SK-N-SH (cell line): Measurements from ENCODE around the gene GRIN1. TPM values are rescaled to one million over a fixed set of nuclear protein-coding genes. Genes with fewer than 3 reads are reported as not detected.

Source experiments
- CTCF ChIA-PET: fragments of 300-600, 350-600 bp; formaldehyde crosslinking; extraction: SDS; loops from one replicate; lab custom pipeline; 2021; lab: Yijun Ruan, JAX
- POLR2A ChIA-PET: fragments of 350-600 bp; sonication (Branson Sonifier 250); formaldehyde crosslinking; extraction: SDS; loops from one replicate; lab custom pipeline; 2020; ENCODE audit warnings: antibody characterized with exemption, inconsistent platforms; lab: Yijun Ruan, JAX
- DNase-seq: peaks from one replicate; pipeline ENCODE4 v3.0.0; 2012
- H2AFZ ChIP-seq: fragments of 200-600 bp; sonication (generic); 2 replicates; pipeline ENCODE4 v1.8.1; 2016; ENCODE audit warnings: antibody characterized with exemption, mild to moderate bottlenecking, low read depth
- H3F3A ChIP-seq: fragments of 200-600 bp; sonication (generic); replicated peaks from 2 replicates; pipeline ENCODE3; 2016; ENCODE audit warnings: antibody characterized with exemption, mild to moderate bottlenecking; ENCODE audit not compliant: insufficient read depth
- H3K27ac ChIP-seq, 2 experiments: fragments of 200-500 bp in 1 of 2; fragments of 200-600 bp in 1 of 2; sonication (Bioruptor generic) in 1 of 2; sonication (generic), shearing (Covaris generic) in 1 of 2; 2 replicates each; pipeline versions ENCODE4 v1.5.1 to v1.6.1; 2014 to 2016; ENCODE audit warnings: low read depth in 2 of 2, inconsistent platforms in 1 of 2, low read length in 1 of 2, mild to moderate bottlenecking in 1 of 2, mixed read lengths in 1 of 2
- H3K27me3 ChIP-seq: fragments of 200-600 bp; sonication (generic), shearing (Covaris generic); 2 replicates; pipeline ENCODE4 v1.6.1; 2016; ENCODE audit warnings: mixed run types; ENCODE audit not compliant: insufficient read depth
- H3K36me3 ChIP-seq, 2 experiments: fragments of 200-500 bp in 1 of 2; fragments of 200-600 bp in 1 of 2; sonication (Bioruptor generic) in 1 of 2; sonication (generic) in 1 of 2; replicated peaks in 1 of 2; 2 replicates each; pipeline versions ENCODE3 to v1.5.1; 2014 to 2016; ENCODE audit warnings: low read length in 1 of 2, mild to moderate bottlenecking in 1 of 2; ENCODE audit not compliant: insufficient read depth in 2 of 2, control insufficient read depth in 1 of 2
- H3K4me1 ChIP-seq, 2 experiments: fragments of 200-500 bp in 1 of 2; fragments of 200-600 bp in 1 of 2; sonication (Bioruptor generic) in 1 of 2; sonication (generic), shearing (Covaris generic) in 1 of 2; 2 replicates each; pipeline versions ENCODE4 v1.5.1 to v1.6.1; 2014 to 2016; ENCODE audit warnings: low read depth in 1 of 2, low read length in 1 of 2, mixed run types in 1 of 2; ENCODE audit not compliant: insufficient read depth in 2 of 2, control insufficient read depth in 1 of 2
- H3K4me2 ChIP-seq: fragments of 200-600 bp; sonication (generic), shearing (Covaris generic); 2 replicates; pipeline ENCODE4 v1.6.1; 2017; ENCODE audit warnings: mixed run types
- H3K4me3 ChIP-seq, 2 experiments: fragments of 200-500 bp in 1 of 2; fragments of 200-600 bp in 1 of 2; sonication (Bioruptor generic) in 1 of 2; sonication (generic), shearing (Covaris generic) in 1 of 2; 2 replicates each; pipeline versions ENCODE4 v1.5.1 to v1.8.1; 2014 to 2016; ENCODE audit warnings: low read depth in 2 of 2, inconsistent platforms in 1 of 2, low read length in 1 of 2, mild to moderate bottlenecking in 1 of 2, mixed read lengths in 1 of 2, moderate library complexity in 1 of 2
- H3K79me2 ChIP-seq: fragments of 200-600 bp; sonication (generic); 2 replicates; pipeline ENCODE4 v1.8.1; 2017; ENCODE audit warnings: mild to moderate bottlenecking; ENCODE audit not compliant: insufficient read depth
- H3K9ac ChIP-seq: fragments of 200-600 bp; sonication (generic); 2 replicates; pipeline ENCODE4 v1.6.1; 2017; ENCODE audit warnings: mixed run types
- H3K9me2 ChIP-seq: fragments of 200-600 bp; sonication (generic); 2 replicates; pipeline ENCODE4 v1.6.1; 2017; ENCODE audit warnings: mixed run types
- H3K9me3 ChIP-seq: fragments of 200-600 bp; sonication (generic); 2 replicates; pipeline ENCODE4 v1.6.1; 2017; ENCODE audit warnings: mixed run types, mild to moderate bottlenecking, moderate library complexity
- H4K20me1 ChIP-seq: fragments of 200-600 bp; sonication (generic); 2 replicates; pipeline ENCODE4 v1.6.1; 2017; ENCODE audit warnings: mild to moderate bottlenecking, mixed run types; ENCODE audit not compliant: insufficient read depth
- CHD2 ChIP-seq: fragments of 150-350 bp; IDR thresholded peaks from 2 replicates; pipeline ENCODE4 v1.6.1; 2018; ENCODE audit warnings: low read length; ENCODE audit not compliant: partially characterized antibody
- ELF1 ChIP-seq: IDR thresholded peaks from 2 replicates; pipeline ENCODE4 v1.4.0; 2012
- EZH2phosphoT487 ChIP-seq: fragments of 200-600 bp; sonication (generic); IDR thresholded peaks from 2 replicates; pipeline ENCODE4 v1.6.1; 2017; ENCODE audit warnings: low read depth, mixed run types, mild to moderate bottlenecking, antibody characterized with exemption, moderate library complexity, borderline replicate concordance
- FOXM1 ChIP-seq: IDR thresholded peaks from 2 replicates; pipeline ENCODE4 v1.4.0; 2012; ENCODE audit warnings: low read depth, mild to moderate bottlenecking
- GABPA ChIP-seq: IDR thresholded peaks from 2 replicates; pipeline ENCODE4 v1.4.0; 2012; ENCODE audit warnings: low read depth, mild to moderate bottlenecking
- JUND ChIP-seq: IDR thresholded peaks from 2 replicates; pipeline ENCODE4 v1.4.0; 2012
- NFIC ChIP-seq: IDR thresholded peaks from 2 replicates; pipeline ENCODE4 v1.4.0; 2012; ENCODE audit warnings: borderline replicate concordance
- RAD21 ChIP-seq: IDR thresholded peaks from 2 replicates; pipeline ENCODE4 v1.6.1; 2012; ENCODE audit warnings: mild to moderate bottlenecking, low read length
- RCOR1 ChIP-seq: fragments of 150-350 bp; IDR thresholded peaks from 2 replicates; pipeline ENCODE4 v1.6.1; 2017; ENCODE audit warnings: antibody characterized with exemption, low read length
- RFX5 ChIP-seq: IDR thresholded peaks from 2 replicates; pipeline ENCODE4 v1.6.1; 2012; ENCODE audit warnings: mild to moderate bottlenecking, improper control_type of control experiment, low read length
- RXRA ChIP-seq: IDR thresholded peaks from 2 replicates; pipeline ENCODE4 v1.4.0; 2012; ENCODE audit warnings: low read depth, mild to moderate bottlenecking, borderline replicate concordance
- SIN3A ChIP-seq: IDR thresholded peaks from 2 replicates; pipeline ENCODE4 v1.6.1; 2012; ENCODE audit warnings: low read depth, mild to moderate bottlenecking, low read length, moderate library complexity, borderline replicate concordance
- TCF12 ChIP-seq: IDR thresholded peaks from 2 replicates; pipeline ENCODE4 v1.4.0; 2012
- ZBTB33 ChIP-seq: IDR thresholded peaks from 2 replicates; pipeline ENCODE4 v1.4.0; 2012; ENCODE audit warnings: low read depth, borderline replicate concordance
- WGBS: methylation state at CpG from one replicate; pipeline ENCODE4 v1.1.6; 2017; ENCODE audit warnings: low lambda C conversion rate; 5-methylcytosine and 5-hydroxymethylcytosine counted together
- polyA plus RNA-seq, 3 experiments: library from polyadenylated mRNA; depleted of rRNA; stranded (reverse); fragments of >200 nt; gene quantifications; 2 replicates each; pipeline ENCODE4 v1.2.3, GENCODE V29; 2012
- TF ChIP-seq, protein P1 (sequence below): IDR thresholded peaks from 2 replicates; pipeline ENCODE4 v1.6.1; 2012; ENCODE audit warnings: mild to moderate bottlenecking, low read depth, low read length, moderate library complexity

GRIN1 gene
- polyA plus RNA-seq, 1 of the 3 experiments (the other 2 are of a cell fraction), result not detected

- no peak overlapping the region for H3K27ac ChIP-seq
- H3K9ac ChIP-seq, result no peak overlapping the region
- H3K27me3 ChIP-seq, result no peaks in the 10 kb centered on the region
- no peaks in the 10 kb centered on the region for H4K20me1 ChIP-seq
- ChIA-PET POLR2A (interaction anchor here (0.7 kb wide), 1 partner anchor 9 kb away, joined by 3 read pairs; no protein-coding TSS in a partner anchor), CTCF (no interaction called here)
- no peak overlapping the region for H3K4me3 ChIP-seq
- DNase-seq, result no peak
- no peaks in the 10 kb centered on the region for H3K9me2 ChIP-seq
- TF ChIP-seq EZH2phosphoT487 (no peak), ZBTB33 (no peak), GABPA (no peak), RFX5 (no peak), FOXM1 (no peak), CHD2 (no peak), ELF1 (no peak), RCOR1 (no peak), NFIC (no peak), RAD21 (no peak), SIN3A (no peak), RXRA (no peak), TCF12 (no peak), JUND (no peak)
- TF ChIP-seq, protein P1, sequence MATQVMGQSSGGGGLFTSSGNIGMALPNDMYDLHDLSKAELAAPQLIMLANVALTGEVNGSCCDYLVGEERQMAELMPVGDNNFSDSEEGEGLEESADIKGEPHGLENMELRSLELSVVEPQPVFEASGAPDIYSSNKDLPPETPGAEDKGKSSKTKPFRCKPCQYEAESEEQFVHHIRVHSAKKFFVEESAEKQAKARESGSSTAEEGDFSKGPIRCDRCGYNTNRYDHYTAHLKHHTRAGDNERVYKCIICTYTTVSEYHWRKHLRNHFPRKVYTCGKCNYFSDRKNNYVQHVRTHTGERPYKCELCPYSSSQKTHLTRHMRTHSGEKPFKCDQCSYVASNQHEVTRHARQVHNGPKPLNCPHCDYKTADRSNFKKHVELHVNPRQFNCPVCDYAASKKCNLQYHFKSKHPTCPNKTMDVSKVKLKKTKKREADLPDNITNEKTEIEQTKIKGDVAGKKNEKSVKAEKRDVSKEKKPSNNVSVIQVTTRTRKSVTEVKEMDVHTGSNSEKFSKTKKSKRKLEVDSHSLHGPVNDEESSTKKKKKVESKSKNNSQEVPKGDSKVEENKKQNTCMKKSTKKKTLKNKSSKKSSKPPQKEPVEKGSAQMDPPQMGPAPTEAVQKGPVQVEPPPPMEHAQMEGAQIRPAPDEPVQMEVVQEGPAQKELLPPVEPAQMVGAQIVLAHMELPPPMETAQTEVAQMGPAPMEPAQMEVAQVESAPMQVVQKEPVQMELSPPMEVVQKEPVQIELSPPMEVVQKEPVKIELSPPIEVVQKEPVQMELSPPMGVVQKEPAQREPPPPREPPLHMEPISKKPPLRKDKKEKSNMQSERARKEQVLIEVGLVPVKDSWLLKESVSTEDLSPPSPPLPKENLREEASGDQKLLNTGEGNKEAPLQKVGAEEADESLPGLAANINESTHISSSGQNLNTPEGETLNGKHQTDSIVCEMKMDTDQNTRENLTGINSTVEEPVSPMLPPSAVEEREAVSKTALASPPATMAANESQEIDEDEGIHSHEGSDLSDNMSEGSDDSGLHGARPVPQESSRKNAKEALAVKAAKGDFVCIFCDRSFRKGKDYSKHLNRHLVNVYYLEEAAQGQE, result no peak
- H3K4me1 ChIP-seq, result peaks cover 0 to 2% of the 10 kb centered on the region in 2 experiments; a peak in 1 of 4 replicates
- H2AFZ ChIP-seq, result no peak overlapping the region
- no peaks in the 10 kb centered on the region for H3F3A ChIP-seq
- H3K9me3 ChIP-seq, result no peaks in the 10 kb centered on the region
- no peaks in the 10 kb centered on the region for H3K79me2 ChIP-seq
- no peak overlapping the region for H3K4me2 ChIP-seq
- peaks cover 0 to 60% of the 10 kb centered on the region in 2 experiments for H3K36me3 ChIP-seq
- 98% methylated on average over 15 of the region's 17 CpGs for WGBS
Observed at GRCh38 chr9:137179761-137180160, 40.8 kb downstream of the GRIN1 start.
